H1 (cell line): ENCODE results near the gene SSH2. TPM values are rescaled to one million over a fixed set of nuclear protein-coding genes. Genes with fewer than 3 reads are reported as not detected.

Experiments
- EZH2 ChIP-seq: fragments of 200-600 bp; sonication (generic); IDR thresholded peaks from 2 replicates; pipeline ENCODE4 v1.7.1; 2012; ENCODE audit warnings: low read depth, mild to moderate bottlenecking, moderate library complexity, low read length, inconsistent platforms; ENCODE audit not compliant: severe bottlenecking
- GTF2F1 ChIP-seq: IDR thresholded peaks from 2 replicates; pipeline ENCODE4 v1.6.1; 2012; ENCODE audit warnings: low read depth, low read length, improper control_type of control experiment, borderline replicate concordance
- KDM1A ChIP-seq: fragments of 200-600, 300-600 bp; sonication (generic); IDR thresholded peaks from 2 replicates; pipeline ENCODE4 v1.7.1; 2016; ENCODE audit warnings: mild to moderate bottlenecking, low read length, borderline replicate concordance
- KDM4A ChIP-seq: IDR thresholded peaks from one replicate; pipeline ENCODE4 v1.7.1; 2012; ENCODE audit warnings: low read depth, mild to moderate bottlenecking, moderate library complexity, low read length, inconsistent platforms; ENCODE audit not compliant: severe bottlenecking
- POLR2AphosphoS5 ChIP-seq: IDR thresholded peaks from 2 replicates; pipeline ENCODE4 v1.6.1; 2011; ENCODE audit warnings: low read depth, low read length
- TAF1 ChIP-seq: IDR thresholded peaks from 2 replicates; pipeline ENCODE4 v1.6.1; 2011; ENCODE audit warnings: mild to moderate bottlenecking, low read depth, low read length
- TBP ChIP-seq: IDR thresholded peaks from 2 replicates; pipeline ENCODE4 v1.6.1; 2011; ENCODE audit warnings: low read depth, low read length, improper control_type of control experiment
- ZNF274 ChIP-seq: IDR thresholded peaks from 2 replicates; pipeline ENCODE4 v1.7.0; 2012; ENCODE audit warnings: low read length, borderline replicate concordance; ENCODE audit errors: extremely low read depth
- polyA plus RNA-seq, 7 experiments: library from polyadenylated mRNA; depleted of rRNA in 3 of 7; stranded (reverse) in 5 of 7; unstranded in 2 of 7; fragments of >200 nt in 5 of 7; fragments of 200-250 nt in 2 of 7; gene quantifications; 1 replicate in 5 of 7; 2 replicates in 1 of 7; 4 replicates in 1 of 7; pipeline versions ENCODE4 v1.2.1 to v1.2.3, GENCODE V29; 2011 to 2013; ENCODE audit warnings: missing spikeins in 2 of 7, mixed read lengths in 2 of 7
- total RNA-seq: library from RNA; stranded (reverse); fragmentation: NEBNext Ultra II Directional; extraction: Animal tissue kit (Norgen Biotek cat#: 25700); gene quantifications from 2 replicates; pipeline ENCODE4 v1.2.1, GENCODE V29; 2021

SSH2 gene
- total and polyA plus RNA-seq, 2 of the 8 experiments (the other 6 are each of a cell fraction or from before 2014, with no cell fraction given), result 5.2 to 15.9 TPM

DNA sequence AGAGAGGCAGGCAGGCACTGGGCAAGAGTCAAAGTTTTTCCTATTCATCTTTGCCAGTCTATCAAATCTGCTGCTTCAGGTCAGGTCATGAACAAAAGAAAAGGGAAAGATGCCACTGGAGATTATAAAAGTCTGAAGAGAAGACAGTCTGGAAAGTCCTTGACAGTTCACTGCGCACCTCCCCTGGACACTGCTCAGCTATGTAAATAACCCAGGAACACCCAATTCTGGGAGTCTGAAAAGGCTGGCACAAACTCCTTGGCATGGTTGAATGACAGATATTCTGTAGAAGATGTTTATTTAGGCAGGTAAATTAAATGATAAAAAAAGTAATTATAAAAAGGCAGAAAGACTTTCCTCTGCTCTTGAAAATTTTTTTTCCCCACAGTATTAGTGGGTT lies 302.1 kb downstream of the SSH2 start (continued):
- no peak for TF ChIP-seq ZNF274
- TF ChIP-seq GTF2F1, result no peak
- no peak for TF ChIP-seq KDM1A
- TF ChIP-seq KDM4A, result no peak
- TF ChIP-seq TAF1, result no peak
- no peak for TF ChIP-seq POLR2AphosphoS5
- TF ChIP-seq EZH2, result no peak
- TF ChIP-seq TBP, result no peak
- TF ChIP-seq, all 59 proteins: peak for 0
